ENCODE results near the gene GPATCH2L.

GPATCH2L gene

DNA sequence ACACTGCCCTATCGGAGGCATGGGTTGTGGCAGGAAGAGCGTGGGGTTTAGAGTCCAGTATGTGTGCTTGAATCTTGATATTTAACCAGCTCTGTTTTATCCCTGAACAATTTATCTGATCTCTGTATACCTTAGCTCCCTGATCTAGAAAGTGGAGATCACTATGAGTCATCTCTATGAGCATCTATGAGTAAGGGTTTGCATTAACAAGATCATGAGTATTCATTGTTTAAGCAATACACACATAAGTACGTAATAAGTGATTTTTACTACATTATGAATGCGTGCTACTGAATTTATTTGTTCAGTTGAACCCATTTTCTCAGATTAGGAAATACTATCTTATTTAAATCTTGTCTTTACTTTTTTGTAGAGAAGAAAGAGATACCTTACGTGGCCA, 49.4 kb downstream of the GPATCH2L start:
- DNase-seq: no peak

DNA sequence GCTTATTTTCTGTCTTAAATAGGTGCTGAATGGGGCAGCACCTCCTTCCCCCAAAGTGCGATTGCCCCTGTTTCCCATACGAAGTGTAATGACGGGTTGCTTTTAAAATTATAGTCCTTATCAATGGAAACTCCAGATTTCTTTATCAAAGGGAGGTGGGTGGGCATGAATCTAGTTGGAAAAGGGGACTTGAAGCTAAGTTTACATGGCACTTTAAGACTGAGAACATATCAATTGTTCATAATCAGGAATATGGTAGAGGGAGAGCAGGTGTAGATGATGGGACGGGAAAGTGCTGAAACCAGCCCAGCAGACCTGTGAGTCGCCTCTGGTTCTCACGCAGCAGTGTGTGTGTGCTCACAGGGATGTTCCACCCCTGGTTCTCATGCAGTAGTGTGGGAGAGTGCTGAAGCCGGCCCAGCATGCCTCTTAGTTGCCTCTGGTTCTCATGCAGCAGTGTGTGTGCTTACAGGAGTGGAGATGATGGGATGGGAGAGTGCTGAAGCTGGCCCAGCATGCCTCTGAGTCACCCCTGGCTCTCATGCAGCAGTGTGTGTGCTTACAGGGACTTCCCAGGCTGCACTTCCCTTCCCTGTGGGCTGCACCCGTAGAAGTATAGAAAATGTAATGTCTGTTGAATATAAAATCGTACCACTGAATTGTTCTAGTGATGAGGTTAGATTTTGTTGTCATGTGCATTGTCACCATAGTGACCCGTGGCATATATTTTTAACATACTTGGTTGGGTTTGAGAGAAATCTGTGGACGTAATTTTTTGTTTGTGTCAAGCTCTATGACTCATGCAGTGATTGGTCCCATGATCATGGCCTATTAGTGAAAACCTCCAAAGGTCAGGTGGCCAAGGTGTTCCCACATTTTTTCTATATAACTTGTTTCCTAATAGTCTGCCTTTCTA, 51.6 kb downstream of the GPATCH2L start:
- DNase-seq: no peak

DNA sequence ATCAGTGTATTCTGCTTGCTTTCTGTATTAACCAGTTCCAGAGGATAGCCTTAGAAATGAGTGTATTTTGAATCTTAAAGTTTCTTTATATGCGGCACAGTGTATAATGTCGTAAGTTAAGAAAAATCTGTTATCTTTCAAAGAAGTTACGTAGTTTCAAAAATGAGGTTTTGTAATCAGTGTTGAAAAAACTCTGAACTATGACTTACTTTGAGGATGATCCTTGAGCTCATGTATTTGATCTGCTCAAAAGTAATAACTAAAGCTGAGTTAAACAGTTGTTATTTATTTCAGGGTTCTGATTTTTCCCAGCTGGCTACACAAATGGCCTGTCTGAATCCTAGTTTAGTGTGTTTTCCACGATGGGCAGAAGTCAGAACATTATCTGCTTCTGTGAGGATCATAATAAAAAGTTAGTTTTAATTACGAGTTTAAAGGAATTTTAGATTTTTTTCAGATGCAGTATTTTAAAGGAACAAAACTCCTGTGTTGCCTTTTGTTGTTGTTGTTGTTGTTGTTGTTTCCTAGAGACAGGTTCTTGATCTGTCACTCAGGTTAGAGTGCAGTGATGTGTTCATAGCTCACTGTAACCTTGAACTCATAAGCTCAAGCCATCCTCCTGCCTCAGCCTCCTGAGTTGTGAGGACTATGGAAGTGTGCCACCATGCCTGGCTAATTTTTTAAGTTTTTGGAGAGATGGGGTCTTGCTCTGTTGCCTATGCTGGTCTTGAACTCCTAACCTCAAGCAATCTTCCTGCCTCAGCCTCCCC, 52.9 kb downstream of the GPATCH2L start:
- no peak for DNase-seq

DNA sequence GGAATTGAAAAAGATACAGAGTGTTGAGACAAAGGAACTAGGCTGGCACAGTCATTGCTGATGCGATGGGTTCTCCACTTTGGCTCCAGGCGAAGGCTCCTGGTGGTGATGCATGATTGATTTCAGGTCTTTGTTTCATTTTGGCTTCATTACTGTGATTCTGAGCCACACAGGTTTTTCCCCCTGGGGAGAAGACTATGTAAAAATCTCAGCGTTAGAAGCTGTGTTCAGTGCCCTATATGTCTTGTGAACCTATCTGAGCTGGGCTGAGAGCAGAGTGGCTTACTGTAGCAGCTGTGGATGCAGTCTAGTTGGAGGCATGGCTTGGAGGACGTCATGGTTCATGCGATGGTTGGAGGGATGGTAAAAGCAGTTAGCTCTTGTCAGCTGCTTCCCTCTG, 54.0 kb downstream of the GPATCH2L start:
- DNase-seq: no peak

DNA sequence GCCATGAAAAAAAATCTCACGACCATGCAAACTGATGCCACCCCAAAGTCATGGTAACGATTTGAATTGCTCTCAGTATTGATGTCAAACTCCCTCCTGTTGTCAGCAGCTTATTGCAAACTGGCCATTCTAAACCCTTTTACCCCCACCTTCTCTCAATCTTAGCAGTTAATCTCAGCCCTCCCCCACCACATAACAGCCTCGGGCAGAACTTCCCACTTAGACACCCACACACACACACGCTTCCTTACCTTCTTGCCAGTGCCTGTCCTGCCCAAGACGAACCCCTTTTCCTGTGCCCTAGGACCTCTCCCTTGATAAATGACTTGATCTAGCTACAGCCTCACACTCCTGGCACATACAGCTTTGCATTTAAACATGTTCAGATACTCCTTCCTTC, 56.6 kb downstream of the GPATCH2L start:
- DNase-seq: no peak

DNA sequence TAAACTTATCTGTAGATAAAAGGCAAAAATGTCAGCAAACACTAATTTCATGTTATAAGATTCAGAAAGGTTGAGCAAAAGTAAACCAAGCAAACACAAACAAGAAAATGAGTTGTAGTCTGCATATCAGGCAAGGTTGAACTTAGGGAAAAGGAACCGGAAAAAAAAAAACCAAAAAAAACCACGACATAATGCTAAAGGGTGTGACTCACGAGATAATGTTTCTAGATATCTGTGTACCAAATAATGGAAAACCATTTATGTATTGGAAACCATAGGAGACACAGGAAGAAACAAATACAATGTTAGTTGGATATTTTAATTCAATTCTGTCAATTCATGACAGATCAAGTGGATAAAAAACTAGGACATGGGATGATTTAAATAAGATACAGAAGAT, 60.5 kb downstream of the GPATCH2L start:
- DNase-seq: no peak

DNA sequence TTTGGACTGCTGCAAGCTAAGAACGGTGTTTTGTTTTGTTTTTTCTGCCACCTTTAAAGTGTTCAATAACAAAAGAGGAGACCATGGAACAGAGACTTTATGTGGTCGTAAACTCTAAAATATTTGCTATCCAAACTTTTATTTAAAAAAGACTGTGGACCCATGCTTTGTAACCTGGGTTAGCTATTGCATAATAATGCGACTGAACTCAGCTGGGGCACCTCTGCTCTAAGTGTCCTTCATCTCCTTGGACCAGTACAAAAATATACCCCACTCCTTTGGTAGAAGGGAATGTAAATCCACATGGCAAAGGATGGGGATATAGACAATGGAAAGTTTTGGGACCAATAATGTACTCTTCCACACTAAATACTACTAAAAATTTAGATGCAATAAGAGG, 65.5 kb downstream of the GPATCH2L start:
- no peak for DNase-seq

DNA sequence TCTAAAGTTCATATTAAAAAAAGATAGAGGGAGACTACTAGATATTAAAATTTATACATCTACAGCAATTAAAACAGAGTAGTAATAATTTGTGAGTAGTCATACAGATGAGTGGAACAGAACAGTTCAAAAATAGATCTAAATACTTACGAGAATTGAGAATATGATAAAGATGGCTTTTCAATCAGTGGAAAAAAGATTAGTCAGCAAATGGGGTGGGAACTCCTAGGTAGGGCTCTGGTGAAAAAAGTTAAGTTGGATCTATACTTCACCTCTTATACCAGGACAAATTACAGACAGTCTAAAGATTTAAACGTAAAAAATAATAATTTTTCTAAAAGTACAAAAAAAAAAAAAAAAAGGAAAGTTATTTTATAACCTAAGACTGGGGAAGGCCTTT, 66.9 kb downstream of the GPATCH2L start:
- DNase-seq: no peak

DNA sequence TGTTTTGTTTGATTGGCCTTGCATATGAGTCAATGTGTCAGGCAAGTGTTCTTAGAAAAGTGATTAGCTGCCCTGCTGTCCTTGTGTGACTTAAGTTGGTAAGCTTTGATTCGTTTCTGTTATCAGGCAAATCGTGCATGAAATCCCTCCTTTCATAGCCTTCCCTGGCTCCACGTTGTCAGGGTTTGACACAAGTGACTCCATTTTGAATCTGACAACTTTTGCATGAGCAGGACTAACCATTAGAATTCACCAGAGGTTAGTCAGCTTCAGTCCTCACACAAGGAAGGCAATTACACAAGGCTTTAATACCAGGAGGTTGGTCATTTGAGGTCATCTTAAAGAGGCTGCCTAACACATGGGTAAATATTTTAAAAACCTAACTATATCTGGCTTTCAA, 68.2 kb downstream of the GPATCH2L start:
- no peak for DNase-seq

DNA sequence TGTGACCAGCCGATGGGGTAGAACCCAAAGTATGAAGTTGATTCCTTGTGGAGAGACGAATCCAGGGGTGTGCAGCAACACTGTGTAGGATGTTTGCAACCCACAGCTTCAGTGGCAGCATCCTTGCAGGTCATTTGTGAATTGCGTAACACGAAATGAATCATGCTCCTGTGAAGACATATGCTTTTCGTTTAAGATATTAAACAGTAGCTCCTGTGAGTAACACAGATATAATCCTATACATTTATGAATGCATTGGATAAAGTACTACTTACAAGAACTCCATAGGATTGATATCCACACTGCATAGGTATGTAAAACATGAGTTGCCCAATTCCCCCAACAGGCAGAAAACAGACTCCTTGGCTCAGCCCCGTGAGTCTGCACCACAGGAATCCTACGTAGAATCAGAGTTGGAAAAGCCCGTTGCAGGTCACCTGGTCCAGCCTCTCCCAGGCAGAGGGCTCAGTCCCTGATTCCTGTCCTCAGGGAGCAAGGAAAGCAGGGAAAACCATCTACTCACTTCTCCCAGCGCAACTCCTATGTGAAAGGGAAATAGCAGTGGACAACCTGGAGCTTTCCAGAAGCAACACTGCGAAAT, 75.8 kb downstream of the GPATCH2L start:
- no peak for DNase-seq

DNA sequence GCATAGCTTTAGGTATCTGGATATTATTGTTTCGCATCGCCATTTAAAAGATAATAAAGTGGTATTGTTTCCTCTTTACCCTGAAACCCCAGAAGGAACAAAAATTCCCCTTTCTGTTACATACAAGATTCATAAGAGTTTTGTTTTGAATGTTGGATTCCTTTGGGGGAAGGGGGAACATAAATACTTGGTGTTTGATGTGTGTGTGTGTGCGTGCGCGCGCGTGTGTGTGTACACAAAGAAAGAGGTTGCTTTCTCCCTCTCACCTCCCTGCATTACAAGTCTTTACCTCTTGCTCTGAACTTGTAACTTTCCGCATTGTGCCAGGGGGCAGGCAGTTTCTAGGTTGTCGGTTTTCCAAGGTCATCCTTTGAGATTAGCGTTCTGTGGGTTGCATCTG, 76.4 kb downstream of the GPATCH2L start:
- DNase-seq: no peak

DNA sequence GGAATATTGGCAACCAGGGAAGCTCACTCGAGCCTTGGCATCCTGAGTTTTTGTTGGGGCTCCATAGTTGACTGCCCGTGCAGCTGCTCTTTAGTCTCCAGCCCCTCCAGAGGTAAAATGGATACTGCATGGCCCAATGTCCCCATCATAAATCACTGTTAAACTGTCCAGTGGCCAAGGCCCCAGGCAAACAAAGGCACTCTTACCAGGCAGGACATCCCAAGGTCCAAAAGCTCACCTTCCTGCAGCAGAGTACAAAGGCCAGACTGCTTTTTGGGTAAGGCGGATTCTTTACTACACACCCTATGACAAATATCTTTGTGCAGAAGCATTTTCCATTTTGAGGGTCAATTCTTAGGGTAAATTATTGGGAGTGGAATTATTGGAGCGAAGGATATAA, 81.1 kb downstream of the GPATCH2L start:
- no peak for DNase-seq

DNA sequence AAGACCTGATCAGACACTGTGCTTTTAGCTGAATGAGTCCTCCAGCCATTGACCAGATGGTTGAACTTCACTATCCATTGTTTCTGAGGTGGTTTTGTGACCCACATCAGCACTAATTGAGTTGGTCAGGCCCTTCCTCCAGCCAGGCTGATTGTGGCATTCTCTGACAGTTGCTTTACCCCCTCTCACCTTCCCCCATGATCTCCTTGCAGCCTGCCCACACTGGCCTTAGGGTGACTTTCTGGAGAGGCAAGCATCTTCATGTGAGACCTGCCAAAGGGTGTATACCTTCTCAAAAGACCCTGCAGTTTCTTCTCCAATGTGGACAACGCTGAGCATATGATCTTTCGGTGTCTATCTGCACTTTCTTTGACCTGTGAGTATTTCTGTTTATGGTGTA, 83.9 kb downstream of the GPATCH2L start:
- DNase-seq: no peak

DNA sequence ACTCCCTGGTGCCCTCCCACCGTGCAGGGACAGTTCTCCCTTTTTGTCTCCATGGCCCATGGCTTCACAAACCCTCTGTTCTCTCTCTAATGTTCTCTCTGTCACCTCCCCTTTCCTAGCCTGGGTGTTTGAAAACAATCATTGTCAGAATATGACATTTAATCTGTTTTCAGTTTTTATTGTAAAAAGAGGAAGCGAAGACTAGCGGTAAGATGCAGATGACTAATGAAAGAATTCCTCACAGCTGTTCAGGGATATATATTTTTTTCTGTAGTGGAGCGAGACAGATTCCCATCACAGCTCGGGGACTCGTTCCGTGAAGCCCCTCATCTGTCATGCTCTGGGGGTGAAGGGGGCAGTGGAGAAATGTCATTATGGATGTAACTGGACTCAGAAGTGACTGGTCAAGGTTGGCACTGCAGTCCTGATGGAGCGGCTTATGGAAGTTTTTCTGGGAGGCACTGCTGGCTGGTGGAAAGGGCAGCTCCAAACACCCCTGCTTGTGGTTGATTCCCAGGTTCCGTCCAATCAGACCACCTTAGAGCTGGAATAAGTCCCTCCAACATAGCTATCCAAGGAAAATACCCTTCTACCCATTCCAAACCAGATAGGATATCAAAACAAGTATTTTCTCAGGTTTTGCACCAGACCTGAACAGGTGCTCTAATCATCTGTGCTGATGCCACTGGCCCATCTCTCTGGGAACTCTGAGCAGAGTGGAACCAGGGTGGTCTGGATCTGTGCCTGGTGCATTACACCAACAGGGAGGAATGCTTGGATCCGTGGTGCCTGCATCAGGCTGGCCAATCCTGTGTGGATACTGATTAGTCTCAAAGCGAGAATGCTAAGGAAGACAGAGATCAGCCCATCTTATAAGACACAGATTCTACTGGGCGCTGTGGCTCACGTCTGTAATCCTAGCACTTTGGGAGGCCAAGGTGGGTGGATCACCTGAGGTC, 84.7 kb downstream of the GPATCH2L start:
- no peak for DNase-seq

DNA sequence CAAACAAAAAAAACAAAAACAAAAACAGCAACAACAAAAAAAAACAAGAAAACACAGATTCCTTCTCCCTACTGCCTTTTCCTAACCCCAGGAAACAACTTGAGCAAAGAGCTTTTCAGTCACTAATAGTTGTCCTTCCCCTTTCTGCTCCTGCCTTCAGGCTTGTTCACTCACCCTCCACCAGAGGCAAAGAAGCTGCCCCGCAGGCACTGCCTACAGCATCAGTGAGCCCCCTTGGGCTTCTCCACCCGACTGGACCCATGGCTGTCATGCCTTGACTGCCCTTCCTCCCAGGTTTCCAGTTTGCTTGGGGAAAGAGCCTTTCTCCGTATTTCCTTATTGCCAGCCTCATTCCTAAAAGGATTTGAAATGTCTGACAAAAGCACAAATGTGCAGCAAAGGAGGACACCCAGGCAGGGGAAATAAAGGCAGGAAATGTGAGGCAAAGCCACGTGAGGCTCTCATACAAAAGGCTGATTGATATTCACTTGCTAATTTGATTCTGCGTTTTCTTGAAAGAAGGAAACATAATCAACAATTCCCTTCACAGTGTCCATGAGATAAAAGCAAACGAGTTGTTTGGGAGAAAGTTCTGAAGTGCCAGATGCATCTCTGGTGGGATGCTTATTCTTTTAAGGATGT, 85.7 kb downstream of the GPATCH2L start:
- no peak for DNase-seq

DNA sequence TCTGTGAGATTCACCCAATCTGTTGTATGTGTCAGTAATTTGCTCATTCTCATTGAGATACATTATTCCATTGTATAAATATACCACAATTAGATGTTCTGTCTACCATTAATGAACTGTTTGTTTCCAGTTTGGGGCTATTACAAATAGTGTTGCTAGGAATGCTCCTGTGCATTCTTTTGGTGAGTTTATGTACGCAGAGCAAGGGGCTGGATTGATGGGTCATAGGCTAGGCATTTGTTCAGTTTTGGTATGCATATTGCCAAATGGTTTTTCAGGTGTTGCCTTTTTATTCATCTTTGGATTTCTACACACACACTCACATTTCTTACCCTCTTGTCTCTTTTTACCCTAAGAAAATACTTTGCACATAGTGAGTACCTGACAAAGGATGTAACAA, 93.4 kb downstream of the GPATCH2L start:
- no peak for DNase-seq

DNA sequence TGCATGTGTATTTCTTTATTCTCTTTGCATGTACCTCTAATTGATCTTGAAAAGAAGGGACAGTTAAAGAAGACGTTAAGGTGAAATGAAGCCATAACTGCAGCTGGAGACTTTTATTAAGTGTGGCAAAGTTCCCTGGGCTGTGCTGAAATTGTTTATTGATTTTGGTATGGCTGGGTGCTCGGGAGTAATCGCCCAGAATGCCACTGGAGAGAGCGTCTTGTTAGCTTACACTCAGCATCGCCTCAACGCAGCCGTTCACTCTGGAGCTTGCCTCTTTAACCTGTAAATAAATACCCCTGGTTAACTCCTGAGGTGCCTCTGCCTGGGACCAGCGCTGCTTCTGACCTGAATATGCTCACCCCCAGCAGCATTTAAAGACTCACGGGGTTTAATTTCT, 98.6 kb downstream of the GPATCH2L start:
- no peak for DNase-seq

DNA sequence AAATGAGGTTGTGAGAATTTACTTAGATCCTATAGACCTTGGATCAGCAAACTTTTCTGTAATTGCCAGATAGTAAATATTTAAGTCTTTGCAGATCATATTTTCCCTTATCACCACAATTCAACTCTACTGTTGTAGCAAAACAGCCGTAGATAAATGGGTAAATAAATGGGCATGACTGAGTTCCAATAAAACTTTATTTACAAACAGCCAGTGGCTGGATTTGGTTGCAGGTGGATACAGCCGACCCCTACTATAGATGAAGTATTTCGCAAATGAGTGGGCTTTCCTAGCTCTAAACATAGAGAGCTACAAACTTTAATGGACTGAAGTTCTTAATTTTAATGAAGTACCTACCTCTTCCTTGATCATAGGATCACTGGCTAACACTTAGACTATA, 100.7 kb downstream of the GPATCH2L start:
- no peak for DNase-seq

DNA sequence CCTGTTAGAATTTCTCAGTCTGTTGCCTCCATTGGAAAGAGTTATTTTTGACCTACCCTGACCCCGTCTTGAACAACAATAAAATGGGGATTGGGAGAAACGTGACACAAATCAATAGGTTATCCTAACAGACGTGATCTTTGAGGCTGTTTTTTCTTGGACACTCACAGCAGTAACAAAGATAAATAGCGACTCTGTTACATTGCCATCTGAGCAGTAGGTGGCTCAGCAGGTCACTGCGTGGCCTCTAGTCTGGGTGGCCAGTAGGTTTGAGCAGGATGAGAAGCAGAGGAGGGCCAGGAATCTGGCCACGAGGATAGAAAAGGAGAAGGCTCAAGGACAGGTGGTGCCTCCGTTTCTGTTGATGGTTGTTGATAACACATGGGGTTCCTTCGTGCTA, 101.4 kb downstream of the GPATCH2L start:
- DNase-seq: no peak

DNA sequence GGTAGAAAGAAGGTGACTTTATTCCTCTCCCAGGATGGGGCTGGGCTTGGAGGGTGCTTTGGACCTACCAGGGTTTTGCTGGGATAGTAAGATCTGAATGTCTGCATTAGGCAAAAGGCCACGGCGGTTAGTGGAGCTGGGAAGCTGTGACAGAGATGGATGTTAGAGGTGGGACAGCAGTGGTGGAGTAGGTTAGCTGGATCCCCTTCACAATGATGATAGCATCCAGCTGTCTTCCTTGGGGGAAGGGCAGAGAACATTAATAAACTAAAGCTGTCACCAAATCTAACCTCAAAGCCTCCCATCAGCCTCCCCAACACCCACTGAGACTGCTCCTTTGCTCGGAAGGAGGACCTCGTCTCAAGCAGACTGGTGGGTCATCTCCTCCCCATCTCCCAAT, 104.8 kb downstream of the GPATCH2L start:
- no peak for DNase-seq

DNA sequence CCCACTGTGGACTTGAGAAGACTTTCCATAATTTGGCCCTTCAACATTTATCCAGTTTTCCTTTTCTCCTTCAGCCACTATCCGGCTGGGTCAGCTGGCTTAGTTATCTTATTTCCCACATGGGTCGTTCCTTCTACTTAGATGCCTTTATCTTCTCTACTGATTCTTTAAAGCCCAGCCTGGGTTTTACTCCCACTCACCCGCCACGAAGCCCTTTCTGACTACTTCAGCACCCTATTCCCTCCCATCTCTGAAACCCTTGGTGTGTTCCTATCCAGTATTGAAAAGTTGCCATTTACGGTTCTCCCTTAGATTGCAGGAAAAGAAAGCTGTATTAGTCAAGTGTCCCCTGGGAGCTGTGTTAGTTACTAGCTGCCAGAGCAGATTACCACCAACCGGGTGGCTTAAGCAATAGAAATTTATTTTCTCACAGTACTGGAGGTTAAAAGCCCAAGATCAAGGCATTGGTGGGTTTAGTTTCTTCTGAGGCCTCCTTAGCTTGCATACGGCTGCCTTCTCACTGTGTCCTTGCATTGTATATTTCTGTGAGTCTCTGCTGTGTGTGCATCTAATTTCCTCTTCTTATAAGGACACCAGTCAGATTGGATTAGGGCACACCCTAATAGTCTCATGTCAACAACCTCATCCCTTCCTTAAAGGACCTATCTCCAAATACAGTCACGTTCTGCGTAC, 105.5 kb downstream of the GPATCH2L start:
- no peak for DNase-seq

Measured in cerebellar nuclear complex (tissue), 1 donor.